Measurements from ENCODE around the gene ZNF446.
"Not testable (repeated sequence)": the region's sequence is repeated elsewhere in the genome, so short reads cannot be mapped to it uniquely, and the experiment has no call there.

Gene ZNF446

DNA sequence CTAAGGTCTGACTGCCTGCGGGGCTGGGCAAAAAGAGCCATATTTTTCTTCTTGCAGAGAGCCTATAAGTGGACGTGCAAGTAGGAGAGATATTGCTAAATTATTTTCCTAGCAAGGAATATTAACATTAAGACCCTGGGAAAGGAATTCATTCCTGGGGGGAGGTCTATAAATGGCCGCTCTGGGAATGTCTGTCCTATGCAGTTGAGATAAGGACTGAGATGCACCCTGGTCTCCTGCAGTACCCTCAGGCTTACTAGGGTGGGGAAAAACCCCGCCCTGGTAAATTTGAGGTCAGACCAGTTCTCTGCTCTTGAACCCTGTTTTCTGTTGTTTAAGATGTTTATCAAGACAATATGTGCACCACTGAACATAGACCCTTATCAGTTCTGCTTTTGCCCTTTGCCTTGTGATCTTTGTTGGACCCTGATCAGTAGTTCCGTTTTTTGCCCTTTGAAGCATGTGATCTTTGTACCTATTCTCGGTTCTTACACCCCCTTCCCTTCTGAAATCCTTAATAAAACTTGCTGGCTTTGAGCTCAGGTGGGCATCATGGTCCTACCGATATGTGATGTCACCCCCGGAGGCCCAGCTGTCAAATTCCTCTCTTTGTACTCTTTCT, 31.6 kb downstream of the ZNF446 start:
- not testable (repeated sequence) for DNase-seq (ENCODE audit: low read depth)

DNA sequence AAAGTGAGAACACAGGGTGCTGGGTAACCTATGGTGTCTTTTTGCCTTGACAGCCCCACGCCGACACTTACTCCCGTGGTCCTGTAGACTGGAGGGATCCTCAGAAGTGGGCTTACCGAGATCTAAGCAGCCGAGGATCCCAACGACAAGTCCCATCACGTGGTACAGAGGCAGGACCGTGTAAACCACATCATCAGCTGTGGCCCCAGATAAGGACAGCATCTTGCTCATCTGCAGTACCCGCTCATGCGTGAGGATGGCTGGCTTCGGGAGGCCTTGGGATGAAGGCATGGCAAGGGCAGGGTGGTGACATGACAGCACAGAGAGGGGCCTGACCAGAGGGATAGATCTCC, 33.6 kb downstream of the ZNF446 start:
- DNase-seq (ENCODE audit: low read depth) = no peak

DNA sequence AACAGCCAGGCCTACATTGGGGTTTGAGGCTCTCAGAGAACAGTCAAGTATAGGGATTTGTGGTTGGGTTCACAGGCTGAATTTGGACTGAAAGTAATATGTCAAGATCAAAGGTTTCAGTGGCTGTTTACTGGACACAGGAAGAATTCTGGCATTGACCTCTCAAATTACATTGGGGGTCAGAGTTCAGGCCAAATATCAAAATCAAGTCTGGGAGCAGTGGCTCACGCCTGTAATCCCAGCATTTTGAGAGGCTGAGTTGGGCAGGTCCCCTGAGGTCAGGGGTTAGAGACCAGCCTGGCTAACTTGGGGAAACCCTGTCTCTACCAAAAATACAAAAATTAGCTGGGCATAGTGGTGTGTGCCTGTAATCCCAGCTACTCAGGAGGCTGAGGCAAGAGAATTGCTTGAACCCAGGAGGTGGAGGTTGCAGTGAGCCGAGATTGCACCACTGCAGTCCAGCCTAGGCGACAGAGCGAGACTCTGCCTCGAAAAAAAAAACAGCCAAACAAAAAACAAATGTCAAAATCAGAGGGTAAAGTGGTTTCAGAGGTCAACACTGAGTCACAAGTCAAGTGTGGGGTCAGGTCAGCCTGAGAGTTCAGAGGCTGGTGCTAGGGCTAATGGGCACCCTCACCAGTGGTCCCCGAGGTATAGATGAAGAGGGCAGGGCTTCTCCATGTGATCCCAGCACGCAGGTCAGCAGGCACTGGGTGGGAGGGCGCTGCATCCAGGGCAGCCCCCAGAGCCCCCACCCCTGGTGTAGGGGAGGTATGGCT, 34.1 kb downstream of the ZNF446 start:
- DNase-seq (ENCODE audit: low read depth) = no peak

DNA sequence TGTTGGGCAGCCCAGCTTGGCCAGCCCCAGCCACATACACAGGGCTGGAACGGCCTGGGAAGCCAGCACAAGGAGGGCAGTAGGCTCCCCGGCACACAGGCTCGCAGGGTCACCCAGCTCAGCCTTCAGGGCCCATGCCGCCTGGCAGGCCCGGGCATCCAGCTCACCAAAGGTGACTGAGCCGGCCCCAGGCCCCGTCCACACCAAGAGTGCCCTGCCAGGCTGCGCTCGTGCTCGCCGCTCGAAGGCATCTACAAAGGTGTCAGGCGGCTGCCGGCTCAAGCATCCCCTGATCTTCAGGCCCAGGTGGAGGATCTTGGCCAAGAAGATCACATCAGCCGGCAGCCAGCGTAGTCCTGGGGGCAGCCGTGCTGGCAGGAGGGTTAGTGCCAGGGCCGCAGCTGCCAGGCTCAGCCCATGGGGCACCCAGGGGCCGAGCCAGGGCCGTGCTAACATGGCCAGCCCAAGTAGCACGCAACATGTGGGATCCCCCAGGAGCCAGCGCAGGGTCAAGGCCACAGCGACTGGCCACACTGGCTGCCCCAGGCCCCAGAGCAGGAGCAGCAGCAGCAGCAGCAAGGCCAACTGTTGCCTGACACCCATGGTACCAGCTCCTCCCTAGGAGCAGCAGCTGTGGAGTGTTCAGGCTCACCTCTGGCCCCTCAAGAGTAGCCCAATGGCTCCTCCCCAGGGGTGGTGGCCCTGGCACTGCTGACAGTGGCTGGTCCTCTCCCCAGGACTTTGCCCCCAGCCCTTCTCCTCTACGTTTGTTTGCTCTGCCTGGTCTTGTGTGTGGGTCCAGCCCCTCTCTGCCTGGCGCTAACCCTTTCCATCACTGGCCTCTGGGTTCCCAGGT, 35.4 kb downstream of the ZNF446 start, which contains the start of gene SLC27A5:
Gene SLC27A5 (minus strand): TSS at position 640 of the 856 bp plus-strand sequence. CDS start 37 bp downstream, at position 603.
- no peak for DNase-seq (ENCODE audit: low read depth)

DNA sequence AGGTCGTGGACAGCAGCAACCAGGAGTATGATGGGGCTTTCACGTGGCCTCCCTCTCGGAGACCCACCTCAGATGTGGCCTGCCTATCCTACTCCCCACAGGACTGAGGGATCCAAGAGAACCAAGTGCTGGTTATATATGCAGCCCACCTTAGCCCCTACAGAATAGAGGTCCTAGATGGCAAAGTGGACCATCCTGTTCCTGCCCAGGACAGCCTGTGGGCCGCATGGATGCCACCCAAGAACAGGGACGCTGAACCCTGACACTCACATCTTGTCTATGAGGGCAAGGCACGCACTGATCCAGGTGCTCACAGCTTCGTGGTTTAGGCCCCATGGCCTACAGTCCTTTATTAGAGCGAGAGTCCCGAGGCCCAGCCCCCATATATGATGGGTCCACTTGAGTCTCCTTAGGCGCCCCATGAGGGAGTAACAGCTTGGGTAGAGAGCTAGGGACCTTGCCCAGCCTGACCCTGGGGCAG, 37.1 kb downstream of the ZNF446 start:
- DNase-seq (ENCODE audit: low read depth) = no peak

DNA sequence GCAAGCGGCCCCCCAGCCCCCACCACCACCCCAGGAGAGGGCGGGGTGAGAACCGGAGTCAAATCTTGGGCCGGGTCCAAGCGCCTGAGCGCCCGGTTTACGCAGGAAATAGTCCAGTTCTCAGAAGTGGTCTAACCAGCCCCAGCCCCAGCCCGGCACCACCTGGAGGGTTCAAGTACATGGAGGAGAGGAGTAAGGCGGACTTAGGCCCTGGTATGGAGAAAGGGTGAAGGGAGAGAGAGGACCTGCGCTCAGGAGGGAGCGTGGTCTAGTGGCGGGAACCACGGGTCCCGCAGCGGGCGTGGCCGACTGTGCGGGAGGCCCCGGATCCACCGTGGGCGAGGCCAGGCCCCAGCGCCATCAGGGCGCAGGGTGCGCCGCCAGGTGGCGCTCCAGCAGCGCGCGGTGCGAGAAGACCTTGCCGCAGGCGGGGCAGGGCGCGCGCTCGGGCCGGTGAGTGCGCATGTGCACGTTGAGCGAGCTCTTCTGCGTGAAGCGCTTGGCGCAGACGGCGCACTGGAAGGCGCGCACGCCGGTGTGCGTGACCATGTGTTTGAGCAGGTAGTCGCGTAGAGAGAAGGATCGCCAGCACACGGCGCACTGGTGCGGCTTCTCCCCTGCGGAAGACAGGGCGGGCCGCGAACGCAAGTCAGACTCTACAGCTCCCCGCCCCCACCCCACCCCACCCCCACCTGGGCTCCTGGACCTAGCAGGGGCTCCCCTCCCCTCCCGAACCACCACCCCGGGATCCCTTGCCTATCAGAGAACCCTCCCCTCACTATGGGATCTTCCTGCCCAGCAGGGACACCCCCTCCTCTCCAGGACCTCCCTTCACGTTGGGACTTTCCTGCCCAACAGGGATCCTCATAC, 37.8 kb downstream of the ZNF446 start:
- DNase-seq (ENCODE audit: low read depth) = peak; percentile 93

DNA sequence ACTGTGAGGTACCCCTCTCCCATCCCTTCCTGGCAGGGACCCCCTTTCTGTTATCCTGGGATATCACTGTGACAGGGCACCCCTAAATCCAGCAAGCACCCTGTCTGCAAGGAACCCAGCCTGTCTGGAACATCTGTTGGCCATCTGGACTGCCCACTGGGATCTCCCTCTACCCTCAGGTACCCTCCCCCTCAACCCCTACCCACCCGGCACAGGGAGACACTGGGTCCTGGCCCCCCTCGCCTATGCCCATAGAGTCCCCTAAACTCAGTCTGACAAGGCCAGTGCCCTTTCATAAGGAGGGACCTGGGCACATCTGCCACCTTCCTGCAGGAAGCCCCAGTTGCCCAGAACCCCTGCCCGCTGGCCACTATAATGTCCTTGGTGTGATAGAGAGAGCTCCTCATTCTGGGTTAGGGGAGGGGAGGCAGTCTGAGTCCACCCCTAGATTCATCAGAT, 38.4 kb downstream of the ZNF446 start:
- no peak for DNase-seq (ENCODE audit: low read depth)

DNA sequence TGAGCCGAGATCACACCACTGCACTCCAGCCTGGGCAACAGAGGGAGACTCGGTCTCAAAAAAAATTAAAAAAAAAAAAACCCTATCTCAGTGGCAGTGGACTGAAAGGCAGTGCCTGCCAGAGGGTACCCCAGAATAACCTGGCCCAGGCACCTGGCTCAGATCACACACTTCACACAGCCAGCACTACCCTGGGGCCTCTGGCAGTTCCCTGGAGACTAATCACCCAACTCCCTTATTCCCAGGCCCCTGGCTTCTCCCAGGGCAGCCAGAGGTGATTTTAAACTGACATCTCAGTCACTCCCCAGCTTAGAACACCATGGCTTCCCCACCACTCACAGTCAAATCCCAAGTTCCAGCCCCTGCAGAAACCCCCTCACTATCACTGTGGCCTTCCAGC, 39.1 kb downstream of the ZNF446 start:
- DNase-seq (ENCODE audit: low read depth) = no peak

DNA sequence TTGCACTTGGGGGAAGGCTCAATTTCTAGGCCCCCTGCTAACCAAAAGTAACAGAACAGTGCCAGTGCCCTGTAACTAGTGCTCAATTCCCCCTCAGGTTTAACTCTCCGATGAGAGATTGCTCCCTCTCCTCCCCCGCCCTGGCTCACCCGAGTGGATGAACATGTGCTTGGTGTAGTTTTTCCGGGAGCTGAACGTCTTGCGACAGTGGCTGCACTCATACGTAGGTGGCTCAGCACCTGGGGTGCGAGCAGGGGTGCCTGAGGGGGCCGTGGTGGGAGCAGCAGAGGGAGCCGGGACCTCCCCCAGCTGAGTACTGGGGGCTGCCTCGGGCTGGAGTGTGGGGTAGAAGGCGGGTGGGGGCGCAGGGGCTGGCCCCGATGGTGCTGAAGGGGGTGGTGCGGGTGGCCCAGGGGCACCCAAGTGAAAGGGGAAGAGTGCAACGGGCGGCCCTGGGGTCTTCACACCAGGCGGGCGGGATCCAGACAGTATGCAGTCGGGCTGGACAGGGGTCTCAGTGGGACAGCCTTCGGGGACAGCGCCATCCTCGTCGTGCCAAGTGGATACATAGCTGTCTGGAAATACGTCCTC, 40.2 kb downstream of the ZNF446 start:
- no peak for DNase-seq (ENCODE audit: low read depth)

DNA sequence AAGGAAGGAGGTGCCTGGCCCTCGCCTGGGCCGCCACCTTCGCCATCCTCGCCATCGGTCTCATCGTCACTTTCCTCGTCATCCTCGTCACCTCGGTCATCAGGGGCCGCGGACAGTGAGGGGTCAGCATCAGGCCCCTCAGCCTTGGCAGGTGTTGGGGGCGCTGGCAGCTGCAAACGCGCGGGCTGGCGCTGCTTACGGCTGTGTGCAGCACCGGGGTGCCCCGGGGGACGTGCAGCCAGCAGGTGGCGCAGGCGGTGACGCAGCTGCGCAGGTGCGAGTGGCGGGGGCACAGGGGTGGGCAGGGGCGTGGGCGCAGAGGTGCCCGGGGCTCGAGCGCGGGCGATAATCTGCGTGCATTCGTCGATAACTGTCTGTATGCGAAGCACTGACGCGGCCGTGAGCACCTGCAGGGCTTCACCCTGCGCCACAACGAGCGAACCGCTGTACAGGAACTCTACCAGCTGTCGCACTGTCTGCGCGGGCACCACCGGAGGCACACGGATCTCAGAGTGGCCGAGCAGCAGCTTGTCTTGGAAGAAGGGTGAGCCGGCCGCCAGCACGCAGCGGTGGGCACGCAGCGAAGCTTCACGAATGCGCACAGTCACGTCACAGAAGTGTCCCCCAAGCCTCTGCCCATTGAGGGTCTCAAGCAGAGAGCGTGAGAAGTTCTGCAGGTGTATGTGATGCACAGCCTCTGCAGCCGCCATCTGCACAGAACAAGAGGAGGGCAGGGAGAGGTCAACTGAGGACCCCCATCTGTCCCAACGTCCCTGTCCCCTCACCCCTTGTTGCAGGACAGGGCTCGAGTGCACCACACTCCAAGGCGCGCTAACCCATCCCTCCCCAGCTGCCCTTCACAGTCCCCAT, 41.0 kb downstream of the ZNF446 start:
- no peak for DNase-seq (ENCODE audit: low read depth)

DNA sequence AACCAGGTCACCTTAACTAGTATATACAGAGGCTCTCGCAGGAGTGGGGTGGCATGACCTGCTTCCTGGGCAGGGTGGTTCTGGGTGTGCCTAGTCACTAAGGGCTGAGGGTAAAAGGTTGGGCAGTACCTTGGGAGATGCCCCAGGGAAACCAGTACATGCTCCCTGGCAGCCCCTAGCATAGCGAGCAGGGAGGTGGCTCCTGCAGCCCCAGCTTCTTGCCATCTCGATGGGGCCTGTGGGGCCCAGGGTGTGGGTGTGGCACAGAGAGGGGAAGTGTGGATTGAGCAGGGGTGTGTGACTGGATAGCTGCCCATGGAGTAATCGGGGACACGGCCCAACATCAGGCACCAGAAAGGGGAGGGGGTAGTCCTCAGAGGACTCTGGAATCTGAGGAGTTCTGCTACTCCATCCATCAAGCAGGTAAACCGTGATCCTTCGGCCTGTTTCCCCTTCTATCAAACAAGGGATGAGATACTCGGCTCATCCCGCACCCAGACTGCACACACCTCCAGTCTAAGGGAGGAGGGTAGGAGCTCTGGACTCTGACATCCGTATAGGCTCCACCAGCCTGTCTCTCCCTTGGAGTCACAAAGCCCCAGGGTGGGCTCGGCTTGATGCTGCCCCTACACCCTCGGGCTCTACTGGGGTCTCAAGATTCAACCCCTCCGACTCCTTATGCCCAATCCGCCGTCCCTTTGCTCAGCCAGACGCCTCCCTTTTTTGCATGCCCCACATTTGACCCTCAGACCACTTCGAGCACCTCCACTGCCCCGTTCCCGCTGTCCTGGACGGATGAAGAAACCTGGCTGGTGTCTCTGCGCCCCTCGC, 42.3 kb downstream of the ZNF446 start:
- DNase-seq (ENCODE audit: low read depth) = no peak

DNA sequence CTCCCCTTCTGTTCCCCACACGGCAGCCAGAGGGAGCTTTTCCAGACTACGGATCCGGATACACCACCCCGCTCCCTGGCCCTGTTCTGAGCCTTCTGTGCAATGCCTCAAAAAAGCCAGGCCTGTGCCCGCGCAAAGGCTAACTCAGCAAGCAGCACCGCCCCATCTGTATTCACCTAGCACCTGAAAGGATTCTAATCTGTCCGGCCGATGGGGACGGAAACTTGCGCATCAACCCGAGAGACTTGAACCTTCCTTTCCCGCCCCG, 42.9 kb downstream of the ZNF446 start:
- no peak for DNase-seq (ENCODE audit: low read depth)

DNA sequence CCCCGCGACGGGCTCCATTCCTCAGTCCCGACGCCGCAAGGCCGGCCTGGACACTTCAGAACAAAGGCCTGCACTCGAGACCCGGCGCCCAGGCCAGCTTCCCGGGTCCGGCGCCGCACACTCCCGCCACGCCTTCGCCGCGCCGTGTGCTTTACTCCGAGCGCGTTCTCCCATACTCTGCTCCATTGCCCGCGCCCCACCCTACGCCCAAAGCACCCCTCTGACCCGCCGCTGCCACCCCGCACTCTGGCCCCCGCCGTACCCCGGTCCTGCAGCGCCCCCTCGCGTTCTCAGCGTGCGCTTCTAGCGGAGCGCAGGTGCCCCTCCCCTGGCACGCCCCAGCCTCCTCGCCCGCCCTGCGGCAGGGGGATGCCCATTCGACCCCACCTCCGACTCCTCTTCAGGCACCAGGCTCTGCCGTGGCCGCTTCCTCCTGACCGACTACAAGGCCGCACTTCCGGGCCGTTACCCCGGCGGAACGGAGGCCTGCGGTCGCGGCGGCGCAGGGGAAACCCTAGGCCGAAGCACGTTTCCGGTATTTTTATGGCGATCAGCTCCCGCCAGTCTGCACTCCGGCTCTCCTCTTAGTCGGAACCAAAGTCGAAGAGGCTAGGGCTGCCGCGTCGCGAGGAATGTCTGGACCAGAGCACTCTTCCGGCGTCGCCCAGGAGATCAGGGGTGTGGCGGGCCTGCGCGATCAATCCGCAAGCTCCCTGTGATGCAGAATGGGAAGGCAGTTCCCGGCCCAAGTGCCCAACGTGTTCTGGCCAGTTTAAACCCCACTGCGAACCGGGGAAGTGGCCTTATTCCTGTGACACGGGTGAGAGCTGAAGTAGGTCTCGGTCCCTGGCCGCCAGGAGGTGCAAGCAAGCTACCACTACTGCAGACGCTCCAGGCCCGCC, 43.5 kb downstream of the ZNF446 start, which contains the start of gene ZBTB45:
Gene ZBTB45 (minus strand): TSS at position 456 of the 902 bp plus-strand sequence. CDS start 2,137 bp downstream, outside the sequence.
- DNase-seq (ENCODE audit: low read depth) = peak; percentile 80

DNA sequence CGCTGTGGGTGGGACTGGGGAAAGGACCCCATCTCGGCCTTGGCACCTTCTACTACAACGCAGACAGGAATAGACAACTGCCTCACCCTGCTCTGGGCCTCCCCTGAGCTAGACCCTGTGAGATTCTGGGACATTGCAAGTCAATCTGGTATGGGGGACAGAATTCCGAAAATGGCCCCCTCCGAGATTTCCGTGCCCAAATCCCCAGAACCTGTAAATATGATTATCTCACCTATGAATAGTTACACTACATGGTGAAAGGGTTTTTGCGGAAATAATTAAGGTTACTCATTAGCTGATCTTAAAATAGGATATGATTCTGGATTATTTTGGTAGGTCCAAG, 44.1 kb downstream of the ZNF446 start:
- no peak for DNase-seq (ENCODE audit: low read depth)

DNA sequence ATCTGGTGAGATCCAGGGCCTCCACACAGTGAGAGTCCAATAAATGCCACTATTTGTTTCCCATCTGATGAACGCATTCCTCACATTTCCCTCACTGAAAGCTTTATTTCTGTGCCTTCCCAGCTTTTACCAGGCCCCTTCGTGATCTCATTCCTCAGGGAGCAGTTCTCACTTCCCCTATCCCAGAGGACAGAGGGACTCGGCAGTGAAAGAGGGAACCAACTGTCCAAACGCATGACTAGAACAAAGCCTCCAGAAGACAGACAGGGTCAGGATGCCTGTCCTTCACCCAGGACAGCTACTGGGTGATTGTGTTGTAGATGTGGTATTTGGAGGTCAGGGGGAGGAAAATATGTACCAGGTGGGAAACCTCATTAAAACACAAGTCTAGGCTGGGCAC, 45.5 kb downstream of the ZNF446 start:
- no peak for DNase-seq (ENCODE audit: low read depth)

DNA sequence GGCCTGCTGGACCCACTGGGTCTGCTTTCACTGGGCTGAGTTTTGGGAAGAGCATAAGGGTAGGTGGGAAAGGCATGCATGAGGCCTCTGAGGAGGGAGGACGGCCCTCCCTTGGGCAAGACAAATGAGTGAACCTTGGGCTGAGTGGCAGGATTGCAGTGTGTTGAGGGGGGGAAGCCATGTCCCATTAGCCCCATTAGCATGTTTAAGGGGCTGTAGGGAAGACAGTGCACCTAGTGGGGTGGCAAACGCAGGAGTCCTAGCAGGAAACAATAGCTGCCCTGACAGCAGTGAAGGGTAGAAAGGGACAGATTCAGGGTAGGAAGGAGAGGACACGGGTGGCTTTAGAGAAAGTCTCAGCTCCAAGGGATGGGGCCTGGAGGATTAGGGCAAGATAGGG, 46.6 kb downstream of the ZNF446 start:
- no peak for DNase-seq (ENCODE audit: low read depth)

DNA sequence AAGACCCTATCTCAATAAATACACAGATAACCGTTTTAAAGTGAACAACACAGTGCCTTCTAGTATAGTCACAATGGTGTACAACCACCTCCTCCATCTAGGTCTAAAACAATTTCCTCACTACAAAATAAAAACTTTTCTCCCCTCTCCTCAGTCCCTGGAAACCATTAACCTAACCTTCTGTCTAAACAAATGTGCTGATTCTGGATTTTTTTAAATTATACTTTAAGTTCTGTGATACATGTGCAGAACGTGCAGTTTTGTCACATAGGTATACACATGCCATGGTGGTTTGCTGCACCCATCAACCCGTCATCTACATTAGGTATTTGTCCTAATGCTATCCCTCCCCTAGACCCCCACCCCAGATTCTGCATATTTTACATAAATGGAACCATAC, 53.3 kb downstream of the ZNF446 start:
- DNase-seq (ENCODE audit: low read depth) = no peak

Measured in activated T-helper 9 cell treated with anti-CD3 and anti-CD28 coated beads, Interleukin-2, amount 50 U/mL, for 16 hours (primary cell).